ENCODE data around the gene SPRED3.

- TF ChIP-seq CTCF (IDR thresholded peaks at IDR 0.05) (no peak), POLR2A (IDR thresholded peaks at IDR 0.05; ENCODE audit: low read depth) (no peak), POLR2AphosphoS5 (IDR thresholded peaks at IDR 0.05) (no peak), EP300 (IDR thresholded peaks at IDR 0.05) (no peak)
These were observed 1.7 kb downstream of the SPRED3 start for GRCh38 chr19:38389957-38390924.

All from esophagus muscularis mucosa (tissue), 4 donors.